HepG2 (cell line): ENCODE measurements around the gene ZNF66. TPM values are rescaled to one million over a fixed set of nuclear protein-coding genes. Genes with fewer than 3 reads are reported as not detected.

Source experiments
- HOXD1 ChIP-seq: sonication (generic); formaldehyde crosslinking; IDR thresholded peaks from 2 replicates; pipeline ENCODE4 v1.5.0; 2020; ENCODE audit warnings: missing genetic modification reagents
- polyA plus RNA-seq, 8 experiments: library from polyadenylated mRNA; depleted of rRNA in 3 of 8; stranded (reverse) in 7 of 8; unstranded in 1 of 8; fragments of >200 nt; fragmentation: Illumina TruSeq in 4 of 8; extraction: Trizol in 4 of 8; gene quantifications; 2 replicates each; pipeline versions ENCODE4 v1.2.1 to v1.2.3, GENCODE V29; 2011 to 2016; ENCODE audit warnings: low read depth in 4 of 8, missing spikeins in 1 of 8, mixed read lengths in 1 of 8; ENCODE audit not compliant: insufficient read depth in 1 of 8
- total RNA-seq, 5 experiments: library from RNA; depleted of rRNA; stranded (reverse); fragments of >200 nt; fragmentation: Illumina TruSeq; extraction: Trizol; gene quantifications; 2 replicates each; pipeline ENCODE4 v1.2.3, GENCODE V29; 2016; ENCODE audit warnings: low read depth in 1 of 5

The ZNF66 gene
- total and polyA plus RNA-seq, 2 of the 13 experiments (the other 11 are each of a cell fraction or from before 2014, with no cell fraction given): 4.0 to 8.0 TPM

DNA sequence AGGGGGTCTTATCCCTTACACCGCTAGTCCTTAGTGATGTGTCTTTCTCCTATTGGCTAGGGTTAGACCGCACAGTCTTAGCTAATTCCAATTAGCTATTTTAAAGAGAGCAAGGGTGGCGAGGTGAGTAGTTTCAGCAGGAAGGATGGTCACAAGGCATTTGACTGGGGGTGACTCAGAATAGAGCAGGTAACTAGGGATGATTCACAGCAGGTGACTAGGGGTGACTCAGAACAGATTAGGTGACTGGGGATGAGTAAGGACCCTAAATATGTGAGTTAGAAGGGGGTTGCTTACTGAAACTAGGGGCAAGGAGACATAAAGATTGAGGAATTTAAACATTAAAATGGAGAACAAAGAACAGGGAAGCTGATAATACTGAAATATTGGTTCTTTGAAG is 64.3 kb downstream of the ZNF66 start (continued):
- TF ChIP-seq HOXD1: no peak

Other genes starting within 250 kb of the ZNF66 start
- 5.0 and 6.2 TPM in 2 replicates for gene ZNF737, start 210.5 kb upstream of the ZNF66 start, total RNA-seq (2016; rRNA removed; fragmentation: Illumina TruSeq; extraction: Trizol)
- 2.0 and 2.3 TPM in 2 replicates for gene ZNF737, start 210.5 kb upstream of the ZNF66 start, polyA plus RNA-seq (2011; rRNA removed)
- 4.1 and 4.9 TPM in 2 replicates for gene ZNF626, start 114.7 kb upstream of the ZNF66 start, total RNA-seq (2016; rRNA removed; fragmentation: Illumina TruSeq; extraction: Trizol)
- 3.5 and 3.6 TPM in 2 replicates for gene ZNF626, start 114.7 kb upstream of the ZNF66 start, polyA plus RNA-seq (2011; rRNA removed)
- 3.7 and 4.8 TPM in 2 replicates for gene ZNF85, start 146.9 kb downstream of the ZNF66 start, total RNA-seq (2016; rRNA removed; fragmentation: Illumina TruSeq; extraction: Trizol)
- 0.85 and 1.1 TPM in 2 replicates for gene ZNF85, start 146.9 kb downstream of the ZNF66 start, polyA plus RNA-seq (2011; rRNA removed)
- 6.9 and 9.7 TPM in 2 replicates for gene ZNF430, start 244.4 kb downstream of the ZNF66 start, total RNA-seq (2016; rRNA removed; fragmentation: Illumina TruSeq; extraction: Trizol)
- gene ZNF430, start 244.4 kb downstream of the ZNF66 start, polyA plus RNA-seq (2011; rRNA removed): 4.1 TPM in 2 replicates